AG09309 (cell line): ENCODE results near the gene TSPOAP1.
"Not testable (repeated sequence)": the region's sequence is repeated elsewhere in the genome, so short reads cannot be mapped to it uniquely, and the experiment has no call there.

Experiments used
- DNase-seq: peaks from one replicate; pipeline ENCODE4 v3.0.0-alpha.2; 2010; ENCODE audit warnings: low read depth
- H3K4me3 ChIP-seq: 2 replicates; pipeline ENCODE4 v1.5.1; 2011; ENCODE audit warnings: mild to moderate bottlenecking, low read depth, low read length, moderate library complexity; ENCODE audit not compliant: control insufficient read depth
- TF ChIP-seq, protein P1 (sequence below): IDR thresholded peaks from 2 replicates; pipeline ENCODE4 v1.5.1; 2011; ENCODE audit warnings: mild to moderate bottlenecking, low read depth, low read length, inconsistent platforms; ENCODE audit not compliant: insufficient read depth, control insufficient read depth; ENCODE audit errors: missing control alignments

Gene TSPOAP1

DNA sequence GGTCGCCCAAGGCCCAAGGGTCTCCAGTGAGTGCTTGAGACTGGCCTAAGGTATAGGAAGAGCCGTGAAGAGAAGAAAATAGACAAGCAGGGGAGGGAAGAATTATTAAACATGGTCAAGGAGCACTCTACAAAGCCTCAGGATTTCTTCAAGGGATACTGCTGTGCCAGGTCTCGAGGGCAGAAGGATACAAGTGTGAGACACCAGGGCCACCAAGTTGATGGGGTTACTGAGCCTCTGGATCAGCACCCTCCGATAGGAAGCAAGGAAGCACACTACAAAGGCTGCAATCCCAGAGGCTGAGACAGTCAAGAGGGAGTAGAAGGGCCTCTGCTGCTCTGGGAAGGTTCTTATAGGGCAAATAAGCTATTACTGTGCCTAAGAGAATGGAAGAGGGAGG lies 16.9 kb upstream of the TSPOAP1 start:
- no peak for DNase-seq
- TF ChIP-seq, protein P1, sequence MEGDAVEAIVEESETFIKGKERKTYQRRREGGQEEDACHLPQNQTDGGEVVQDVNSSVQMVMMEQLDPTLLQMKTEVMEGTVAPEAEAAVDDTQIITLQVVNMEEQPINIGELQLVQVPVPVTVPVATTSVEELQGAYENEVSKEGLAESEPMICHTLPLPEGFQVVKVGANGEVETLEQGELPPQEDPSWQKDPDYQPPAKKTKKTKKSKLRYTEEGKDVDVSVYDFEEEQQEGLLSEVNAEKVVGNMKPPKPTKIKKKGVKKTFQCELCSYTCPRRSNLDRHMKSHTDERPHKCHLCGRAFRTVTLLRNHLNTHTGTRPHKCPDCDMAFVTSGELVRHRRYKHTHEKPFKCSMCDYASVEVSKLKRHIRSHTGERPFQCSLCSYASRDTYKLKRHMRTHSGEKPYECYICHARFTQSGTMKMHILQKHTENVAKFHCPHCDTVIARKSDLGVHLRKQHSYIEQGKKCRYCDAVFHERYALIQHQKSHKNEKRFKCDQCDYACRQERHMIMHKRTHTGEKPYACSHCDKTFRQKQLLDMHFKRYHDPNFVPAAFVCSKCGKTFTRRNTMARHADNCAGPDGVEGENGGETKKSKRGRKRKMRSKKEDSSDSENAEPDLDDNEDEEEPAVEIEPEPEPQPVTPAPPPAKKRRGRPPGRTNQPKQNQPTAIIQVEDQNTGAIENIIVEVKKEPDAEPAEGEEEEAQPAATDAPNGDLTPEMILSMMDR: no peak
- no peak overlapping the region for H3K4me3 ChIP-seq

DNA sequence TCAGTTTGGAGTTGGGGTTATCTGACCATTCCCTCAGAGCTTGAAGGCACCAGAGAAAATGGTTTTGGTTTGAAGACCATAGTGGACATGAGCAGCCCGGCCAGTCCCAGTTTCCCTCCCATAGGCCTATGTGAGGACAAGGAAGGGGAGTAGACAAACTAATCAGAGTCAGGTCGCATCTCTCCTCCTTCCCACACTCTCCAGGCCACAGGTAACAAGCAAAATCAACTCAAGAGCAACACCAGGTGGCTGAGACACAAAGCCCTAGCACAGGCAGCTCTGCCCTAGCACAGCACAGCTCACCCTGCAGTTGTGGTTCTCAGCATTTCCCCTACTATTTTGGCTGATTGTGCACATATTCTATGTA lies 16.2 kb upstream of the TSPOAP1 start:
- TF ChIP-seq, protein P1: no peak
- no peak for DNase-seq
- no peak overlapping the region for H3K4me3 ChIP-seq

DNA sequence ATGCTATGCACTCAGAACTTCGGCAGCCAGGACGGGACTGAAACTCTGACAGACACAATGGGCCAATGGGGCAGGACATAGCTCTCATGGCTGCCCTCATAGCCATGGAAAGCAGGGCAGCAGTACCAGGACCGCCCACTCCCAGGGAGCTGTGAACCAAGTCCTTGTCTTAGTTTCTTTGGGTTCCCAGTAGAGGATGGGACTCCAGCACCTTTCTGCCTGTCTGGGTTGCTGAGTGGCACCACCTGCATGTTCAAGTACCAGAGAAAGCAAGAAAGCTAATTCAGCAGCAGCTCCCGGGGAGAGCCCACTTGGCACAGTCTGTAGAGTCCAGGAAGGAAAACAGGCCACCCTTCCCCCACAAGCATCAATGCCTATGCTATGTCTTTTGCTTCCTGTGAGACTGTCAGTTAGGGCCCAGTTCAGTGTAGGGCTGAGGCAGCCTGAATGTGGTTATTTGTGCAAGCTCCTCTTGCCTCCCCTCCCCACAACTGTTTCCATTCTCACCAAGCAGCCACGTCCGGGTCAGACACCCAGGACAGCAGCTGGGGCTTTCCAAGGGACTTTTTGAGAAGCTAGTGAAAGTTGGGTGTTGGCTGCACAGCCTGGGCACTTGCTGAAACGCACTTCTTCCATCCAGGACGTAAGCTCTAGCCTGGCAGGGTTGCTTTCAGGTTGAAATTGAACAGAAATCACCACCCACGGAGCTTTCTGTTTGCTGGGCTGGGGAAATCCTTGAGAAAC lies 15.6 kb upstream of the TSPOAP1 start:
- TF ChIP-seq, protein P1: no peak
- H3K4me3 ChIP-seq: no peak overlapping the region
- no peak for DNase-seq

DNA sequence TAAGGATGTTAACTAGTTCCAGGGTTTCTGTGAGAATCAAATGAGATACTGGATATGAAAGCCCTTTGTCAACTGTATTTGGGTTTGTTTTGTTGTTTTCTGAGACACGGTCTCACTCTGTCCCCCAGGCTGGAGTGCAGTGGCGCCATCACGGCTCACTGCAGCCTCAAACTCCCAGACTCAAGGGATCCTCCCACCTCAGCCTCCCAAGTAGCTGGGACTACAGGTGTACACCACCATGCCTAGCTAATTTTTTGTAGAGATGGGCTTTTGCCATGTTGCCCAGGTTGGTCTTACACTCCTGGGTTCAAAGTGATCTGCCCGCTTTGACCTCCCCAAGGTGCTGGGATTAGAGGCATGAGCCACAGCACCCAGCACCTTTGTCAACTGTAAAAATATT lies 14.5 kb upstream of the TSPOAP1 start:
- H3K4me3 ChIP-seq: no peak overlapping the region
- no peak for DNase-seq
- TF ChIP-seq, protein P1: no peak

DNA sequence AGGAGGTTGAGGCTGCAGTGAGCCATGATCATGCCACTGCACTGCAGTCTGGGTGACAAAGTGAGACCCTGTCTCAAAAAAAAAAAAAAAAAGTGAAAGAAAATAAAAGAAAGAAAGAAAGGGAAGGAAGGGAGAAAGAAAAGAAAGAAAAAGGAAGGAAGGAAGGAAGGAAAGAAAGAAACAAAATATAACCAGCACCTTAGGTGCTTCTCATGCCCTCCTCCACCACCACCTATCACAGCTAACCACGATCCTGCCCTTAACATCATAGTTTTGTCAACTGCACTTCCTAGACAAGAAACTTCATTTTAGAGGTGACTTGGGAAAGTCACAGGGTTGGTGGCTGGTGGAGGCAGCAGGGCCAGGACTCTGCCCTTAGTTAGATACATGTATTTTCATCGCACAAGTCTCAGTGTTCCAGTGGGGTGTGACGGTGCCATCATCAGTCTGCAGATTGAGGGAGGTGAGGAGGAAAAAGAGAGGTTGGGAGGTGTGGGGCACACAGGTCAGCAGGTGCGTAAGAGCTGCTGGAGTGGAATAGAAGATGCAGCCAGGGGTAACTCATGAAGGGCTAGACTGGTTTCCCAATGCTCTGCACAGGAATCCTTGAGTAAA lies 13.4 kb upstream of the TSPOAP1 start:
- TF ChIP-seq, protein P1: no peak
- DNase-seq: no peak
- H3K4me3 ChIP-seq: no peak overlapping the region

DNA sequence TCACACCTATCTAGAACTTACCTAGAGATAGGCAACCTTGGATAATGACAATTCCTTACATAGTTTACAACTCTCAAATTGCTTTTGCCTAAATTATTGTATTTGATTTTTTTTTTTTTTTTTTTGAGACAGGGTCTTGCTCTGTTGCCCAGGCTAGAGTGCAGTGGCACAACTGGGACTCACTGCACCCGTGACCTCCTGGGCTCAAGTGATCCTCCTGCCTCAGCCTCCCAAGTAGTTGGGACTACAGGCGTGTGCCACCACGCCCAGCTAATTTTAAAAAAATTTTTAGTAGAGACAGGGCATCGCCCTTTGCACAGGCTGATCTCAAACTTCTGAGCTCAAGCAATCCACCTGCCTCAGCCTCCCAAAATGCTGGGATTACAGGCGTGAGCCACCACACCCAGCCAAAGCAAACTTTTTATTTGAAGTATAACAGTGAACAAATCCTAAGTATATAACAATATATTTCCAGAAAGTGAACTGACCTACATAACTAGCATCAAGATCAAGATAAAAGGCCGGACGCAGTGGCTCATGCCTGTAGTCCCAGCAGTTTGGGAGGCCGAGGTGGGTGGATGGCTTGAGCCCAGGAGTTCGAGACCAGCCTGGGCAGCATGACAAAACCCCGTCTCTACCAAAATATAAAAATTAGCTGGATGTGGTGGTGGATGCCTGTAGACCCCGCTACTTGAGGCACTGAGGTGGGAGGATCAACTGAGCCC lies 12.7 kb upstream of the TSPOAP1 start:
- not testable (repeated sequence) for H3K4me3 ChIP-seq, DNase-seq

DNA sequence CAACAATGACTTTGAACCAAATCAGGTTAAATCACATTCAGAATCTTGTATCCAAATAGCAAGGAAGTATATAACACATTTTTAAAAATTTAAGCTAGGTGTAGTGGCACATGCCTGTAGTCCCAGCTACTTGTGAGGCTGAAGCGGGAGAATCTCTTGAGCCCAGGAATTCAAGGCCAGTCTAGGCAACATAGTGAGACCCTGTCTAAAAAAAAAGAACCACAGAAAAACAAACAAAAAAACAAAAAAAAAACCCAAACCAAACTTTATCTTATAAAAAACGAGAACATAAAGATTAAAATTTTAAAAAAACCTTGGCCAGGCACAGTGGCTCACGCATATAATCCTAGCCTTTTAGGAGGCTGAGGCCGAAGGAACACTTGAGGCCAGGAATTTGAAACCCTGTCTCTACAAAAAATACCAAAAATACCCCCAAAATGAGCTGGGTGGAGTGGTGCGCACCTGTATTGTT lies 11.8 kb upstream of the TSPOAP1 start:
- H3K4me3 ChIP-seq: no peak overlapping the region
- TF ChIP-seq, protein P1: no peak

More for the DNA sequence above, 11.8 kb upstream of the TSPOAP1 start:
- no peak for DNase-seq
